ENCODE results near the gene ZFHX2.

Gene ZFHX2

DNA sequence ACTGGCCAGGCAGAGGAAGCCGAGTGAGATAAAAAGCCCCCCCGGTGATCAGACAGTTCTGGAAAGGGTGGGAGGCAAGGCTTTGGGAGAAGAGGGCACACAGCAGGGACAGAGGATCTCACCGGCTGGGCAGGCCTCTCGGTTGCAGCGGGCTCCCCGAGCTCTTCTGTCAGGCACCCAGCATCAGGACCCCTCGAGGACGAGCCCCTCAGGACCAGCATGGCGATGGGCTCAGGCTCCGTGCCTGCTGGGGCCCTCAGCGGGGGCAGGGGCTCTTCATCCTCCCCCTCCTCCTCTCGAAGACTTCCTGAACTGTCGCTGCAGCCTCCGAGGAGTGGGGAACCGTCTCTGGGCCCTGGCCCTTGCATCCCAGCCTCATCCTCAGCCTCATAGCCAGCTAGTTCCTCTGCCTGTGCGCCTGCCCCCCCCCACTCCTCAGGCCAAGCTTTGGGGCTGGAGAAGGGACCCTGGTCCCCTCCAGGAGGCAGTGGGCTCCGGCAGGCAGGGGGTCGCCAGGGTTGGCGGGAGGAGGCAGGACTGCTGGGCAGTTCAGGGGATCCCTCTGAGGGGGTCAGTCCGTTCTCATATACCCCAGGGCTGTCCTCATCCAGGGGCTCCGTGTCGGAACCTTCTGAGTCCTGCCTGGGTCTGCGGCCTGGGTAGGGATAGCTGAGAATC, 19.4 kb upstream of the ZFHX2 start:
- H3K4me1 ChIP-seq (ENCODE audit: low read length): no peaks in the 10 kb centered on the region
- H3K4me2 ChIP-seq (ENCODE audit: low read depth, low read length): no peak overlapping the region
- H3K27ac ChIP-seq (ENCODE audit: low read length): no peak overlapping the region
- H3K9me3 ChIP-seq (replicated peaks; ENCODE audit: insufficient read depth, low read length): no peaks in the 10 kb centered on the region
- no peaks in the 10 kb centered on the region for H3K27me3 ChIP-seq (replicated peaks; ENCODE audit: insufficient read depth, low read length)
- no peak for TF ChIP-seq EZH2phosphoT487 (IDR thresholded peaks at IDR 0.05; ENCODE audit: low read length)
- no peak for TF ChIP-seq EZH2 (optimal IDR thresholded peaks at IDR 0.05; ENCODE audit: low read depth, low read length)
- TF ChIP-seq, protein P1, sequence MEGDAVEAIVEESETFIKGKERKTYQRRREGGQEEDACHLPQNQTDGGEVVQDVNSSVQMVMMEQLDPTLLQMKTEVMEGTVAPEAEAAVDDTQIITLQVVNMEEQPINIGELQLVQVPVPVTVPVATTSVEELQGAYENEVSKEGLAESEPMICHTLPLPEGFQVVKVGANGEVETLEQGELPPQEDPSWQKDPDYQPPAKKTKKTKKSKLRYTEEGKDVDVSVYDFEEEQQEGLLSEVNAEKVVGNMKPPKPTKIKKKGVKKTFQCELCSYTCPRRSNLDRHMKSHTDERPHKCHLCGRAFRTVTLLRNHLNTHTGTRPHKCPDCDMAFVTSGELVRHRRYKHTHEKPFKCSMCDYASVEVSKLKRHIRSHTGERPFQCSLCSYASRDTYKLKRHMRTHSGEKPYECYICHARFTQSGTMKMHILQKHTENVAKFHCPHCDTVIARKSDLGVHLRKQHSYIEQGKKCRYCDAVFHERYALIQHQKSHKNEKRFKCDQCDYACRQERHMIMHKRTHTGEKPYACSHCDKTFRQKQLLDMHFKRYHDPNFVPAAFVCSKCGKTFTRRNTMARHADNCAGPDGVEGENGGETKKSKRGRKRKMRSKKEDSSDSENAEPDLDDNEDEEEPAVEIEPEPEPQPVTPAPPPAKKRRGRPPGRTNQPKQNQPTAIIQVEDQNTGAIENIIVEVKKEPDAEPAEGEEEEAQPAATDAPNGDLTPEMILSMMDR (IDR thresholded peaks at IDR 0.05; ENCODE audit: low read length): no peak
- H3K79me2 ChIP-seq (ENCODE audit: low read length): 0 out of 2 replicates have a peak, but pooled peaks cover 8% of the 10 kb centered on the region
- no peak overlapping the region for H3K4me3 ChIP-seq (ENCODE audit: low read length)
- no peak for DNase-seq
- no peak overlapping the region for H2AFZ ChIP-seq (ENCODE audit: low read length)
- H3F3A ChIP-seq (ENCODE audit: insufficient read depth, low read length): no peaks in the 10 kb centered on the region
- no peaks in the 10 kb centered on the region for H3K36me3 ChIP-seq (replicated peaks; ENCODE audit: insufficient read depth, low read length)
- H3K9ac ChIP-seq (ENCODE audit: low read length): no peak overlapping the region
- no peaks in the 10 kb centered on the region for H4K20me1 ChIP-seq (ENCODE audit: insufficient read depth, low read length)
- H3K9me2 ChIP-seq (replicated peaks; ENCODE audit: insufficient read depth, low read length): no peaks in the 10 kb centered on the region

DNA sequence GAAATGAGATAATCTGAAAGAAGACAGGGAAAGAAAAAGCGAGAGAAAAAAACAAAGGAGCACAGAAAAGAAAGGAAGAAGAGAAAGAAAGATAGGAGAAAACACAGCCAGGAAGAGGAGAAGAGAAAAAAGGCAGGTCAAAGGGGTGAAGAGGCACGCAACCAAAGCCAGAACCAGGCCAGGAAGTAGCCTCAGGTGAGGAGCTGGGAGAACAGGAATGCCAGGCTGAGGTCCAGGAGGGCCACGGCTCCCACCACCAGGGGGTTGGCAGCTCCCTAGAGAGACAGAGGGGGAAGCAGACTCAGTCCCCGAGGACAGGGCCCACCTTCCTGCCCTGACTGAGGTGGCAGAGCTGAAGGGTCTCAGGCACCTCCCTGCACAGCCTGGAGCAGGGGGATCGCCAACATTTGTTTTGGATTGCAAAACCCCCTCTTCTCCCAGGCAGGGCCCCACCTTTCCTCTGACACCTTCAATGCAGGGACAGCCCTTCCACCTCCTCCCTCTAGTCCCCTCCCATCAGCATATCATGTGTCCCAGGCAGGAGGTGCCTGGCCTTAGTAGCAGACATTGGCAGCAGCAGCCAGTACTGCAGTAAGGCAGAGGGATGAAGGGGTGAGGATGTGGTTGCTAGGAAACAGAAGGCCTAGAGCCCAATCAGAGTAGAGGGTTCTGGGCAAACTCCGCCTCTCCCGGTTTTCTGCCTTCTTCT, 18.0 kb upstream of the ZFHX2 start:
- no peaks in the 10 kb centered on the region for H4K20me1 ChIP-seq (ENCODE audit: insufficient read depth, low read length)
- H3K27me3 ChIP-seq (replicated peaks; ENCODE audit: insufficient read depth, low read length): no peaks in the 10 kb centered on the region
- H3K27ac ChIP-seq (ENCODE audit: low read length): no peak overlapping the region
- H3K9ac ChIP-seq (ENCODE audit: low read length): no peak overlapping the region
- no peaks in the 10 kb centered on the region for H3K9me2 ChIP-seq (replicated peaks; ENCODE audit: insufficient read depth, low read length)
- no peaks in the 10 kb centered on the region for H3K9me3 ChIP-seq (replicated peaks; ENCODE audit: insufficient read depth, low read length)
- no peaks in the 10 kb centered on the region for H3K4me1 ChIP-seq (ENCODE audit: low read length)
- H3K4me3 ChIP-seq (ENCODE audit: low read length): no peak overlapping the region
- H3F3A ChIP-seq (ENCODE audit: insufficient read depth, low read length): no peaks in the 10 kb centered on the region
- no peak for DNase-seq
- no peak overlapping the region for H3K4me2 ChIP-seq (ENCODE audit: low read depth, low read length)
- H3K79me2 ChIP-seq (ENCODE audit: low read length): 0 out of 2 replicates have a peak, but pooled peaks cover 8% of the 10 kb centered on the region
- H3K36me3 ChIP-seq (replicated peaks; ENCODE audit: insufficient read depth, low read length): no peaks in the 10 kb centered on the region
- no peak for TF ChIP-seq EZH2 (optimal IDR thresholded peaks at IDR 0.05; ENCODE audit: low read depth, low read length)
- TF ChIP-seq EZH2phosphoT487 (IDR thresholded peaks at IDR 0.05; ENCODE audit: low read length): no peak
- TF ChIP-seq, protein P1 (IDR thresholded peaks at IDR 0.05; ENCODE audit: low read length): no peak
- H2AFZ ChIP-seq (ENCODE audit: low read length): no peak overlapping the region

DNA sequence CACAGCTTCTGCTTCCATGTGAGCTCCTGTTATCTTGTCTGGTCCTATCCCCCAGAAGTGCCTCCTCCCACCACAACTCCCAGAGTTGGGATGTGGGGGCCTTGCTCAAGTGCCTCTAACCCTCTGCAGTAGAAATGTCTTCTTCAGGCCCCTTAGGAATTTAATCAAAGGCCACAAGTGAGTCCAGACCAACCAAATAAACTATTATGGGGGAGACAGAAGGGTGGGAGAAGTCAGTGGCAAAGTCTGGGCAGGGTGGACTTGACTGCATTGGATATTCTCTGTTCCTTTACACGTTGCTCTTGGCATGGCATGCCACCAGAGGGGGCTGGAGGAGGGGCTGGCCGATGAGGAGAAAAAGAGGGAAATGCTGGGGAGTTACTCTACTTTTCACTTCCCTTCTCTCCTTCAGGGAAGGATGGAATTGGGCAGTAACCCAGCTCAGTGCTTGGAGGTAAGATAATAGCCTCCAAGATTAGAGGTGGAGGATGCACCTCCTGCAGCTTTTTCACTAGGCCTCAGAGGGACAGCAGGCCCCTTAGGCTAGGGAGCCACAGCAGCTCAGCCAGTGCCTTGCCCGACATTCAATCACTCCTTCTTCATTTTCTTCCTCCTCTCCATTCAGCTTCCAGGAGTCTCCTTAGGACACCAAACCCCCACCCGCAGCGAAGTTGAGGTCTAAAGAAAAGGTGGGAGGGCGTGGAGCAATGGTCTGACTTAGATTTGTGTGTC, 17.2 kb upstream of the ZFHX2 start:
- Histone ChIP-seq H3K4me1 (ENCODE audit: low read length) (no peaks in the 10 kb centered on the region), H3K36me3 (replicated peaks; ENCODE audit: insufficient read depth, low read length) (no peaks in the 10 kb centered on the region), H3K27me3 (replicated peaks; ENCODE audit: insufficient read depth, low read length) (no peaks in the 10 kb centered on the region), H3K27ac (ENCODE audit: low read length) (no peak overlapping the region), H3K9me3 (replicated peaks; ENCODE audit: insufficient read depth, low read length) (no peaks in the 10 kb centered on the region), H2AFZ (ENCODE audit: low read length) (no peak overlapping the region), H3F3A (ENCODE audit: insufficient read depth, low read length) (no peaks in the 10 kb centered on the region), H3K9ac (ENCODE audit: low read length) (no peak overlapping the region), H4K20me1 (ENCODE audit: insufficient read depth, low read length) (no peaks in the 10 kb centered on the region), H3K79me2 (ENCODE audit: low read length) (0 out of 2 replicates have a peak, but pooled peaks cover 8% of the 10 kb centered on the region), H3K4me2 (ENCODE audit: low read depth, low read length) (no peak overlapping the region), H3K4me3 (ENCODE audit: low read length) (no peak overlapping the region), H3K9me2 (replicated peaks; ENCODE audit: insufficient read depth, low read length) (no peaks in the 10 kb centered on the region)
- DNase-seq: no peak
- TF ChIP-seq EZH2phosphoT487 (IDR thresholded peaks at IDR 0.05; ENCODE audit: low read length): no peak
- no peak for TF ChIP-seq EZH2 (optimal IDR thresholded peaks at IDR 0.05; ENCODE audit: low read depth, low read length)
- TF ChIP-seq, protein P1 (IDR thresholded peaks at IDR 0.05; ENCODE audit: low read length): no peak

All from MM.1S (cell line).